SKM-1 treated with dmso at 0.1 percent for 144 hours (cell line): ENCODE data around the gene LRRC25.
"Not testable (repeated sequence)": the region's sequence is repeated elsewhere in the genome, so short reads cannot be mapped to it uniquely, and the experiment has no call there.

ENCODE experiments used
- DNase-seq: peaks from one replicate; lab custom pipeline; 2025; ENCODE audit not compliant: unreplicated experiment; lab: John Stamatoyannopoulos, UW

The LRRC25 gene

DNA sequence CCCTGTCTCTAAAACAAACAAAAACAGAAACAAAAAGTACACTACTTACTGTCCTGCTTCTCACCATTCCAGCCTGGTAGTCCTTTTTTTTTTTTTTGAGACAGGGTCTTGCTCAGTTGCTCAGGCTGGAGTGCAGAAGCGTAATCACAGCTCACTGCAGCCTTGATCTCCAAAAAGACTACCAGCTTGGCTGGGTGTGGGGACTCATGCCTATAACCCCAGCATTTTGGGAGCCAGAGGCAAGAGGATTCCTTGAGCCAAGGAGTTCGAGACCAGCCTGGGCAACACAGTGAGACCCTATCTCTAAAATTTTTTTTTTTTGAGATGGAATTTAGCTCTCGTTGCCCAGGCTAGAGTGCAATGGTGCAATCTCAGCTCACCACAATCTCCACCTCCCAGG is 16.6 kb downstream of the LRRC25 start:
- DNase-seq = no peak

DNA sequence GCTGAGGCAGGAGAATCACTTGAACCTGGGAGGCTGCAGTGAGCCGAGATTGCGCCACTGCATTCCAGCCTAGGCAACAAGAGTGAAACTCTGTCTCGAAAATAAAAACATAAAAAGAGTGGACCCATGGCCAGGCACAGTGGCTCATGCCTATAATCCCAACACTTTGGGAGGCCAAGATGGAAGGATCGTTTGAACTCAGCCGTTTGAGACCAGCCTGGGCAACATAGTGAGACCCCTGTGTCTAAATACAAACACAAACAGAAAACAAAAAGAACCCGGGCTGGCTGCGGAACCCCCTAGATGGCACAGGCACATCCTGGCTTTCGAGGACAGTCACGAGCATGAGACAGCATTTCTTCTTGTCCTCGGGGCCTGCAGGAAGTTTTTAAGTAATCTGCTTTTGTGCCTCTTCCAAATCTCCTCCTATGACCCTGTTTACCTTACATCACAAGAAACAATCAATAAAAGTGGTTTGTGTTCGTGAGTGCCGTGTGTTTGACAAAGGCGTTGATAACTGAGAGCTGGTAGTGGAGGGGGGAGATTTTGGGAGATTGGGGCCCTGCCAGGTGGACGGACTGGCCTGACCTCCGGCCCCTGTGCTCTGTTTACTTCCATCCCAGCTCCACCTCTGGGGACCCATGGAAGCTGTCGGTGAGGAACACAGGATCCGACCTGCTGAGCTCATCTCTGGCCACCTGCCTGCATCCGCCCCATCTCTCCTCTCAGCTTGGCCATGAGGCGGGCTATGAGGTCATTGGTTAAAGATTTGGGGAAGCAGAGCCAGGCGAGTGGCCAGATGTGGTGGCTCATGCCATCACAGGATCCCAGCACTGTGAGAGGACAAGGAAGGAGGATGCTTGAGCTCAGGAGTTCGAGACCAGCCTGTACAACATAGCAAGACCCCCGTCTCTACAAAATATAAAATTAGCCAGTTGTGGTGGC is 17.3 kb downstream of the LRRC25 start:
- no peak for DNase-seq

DNA sequence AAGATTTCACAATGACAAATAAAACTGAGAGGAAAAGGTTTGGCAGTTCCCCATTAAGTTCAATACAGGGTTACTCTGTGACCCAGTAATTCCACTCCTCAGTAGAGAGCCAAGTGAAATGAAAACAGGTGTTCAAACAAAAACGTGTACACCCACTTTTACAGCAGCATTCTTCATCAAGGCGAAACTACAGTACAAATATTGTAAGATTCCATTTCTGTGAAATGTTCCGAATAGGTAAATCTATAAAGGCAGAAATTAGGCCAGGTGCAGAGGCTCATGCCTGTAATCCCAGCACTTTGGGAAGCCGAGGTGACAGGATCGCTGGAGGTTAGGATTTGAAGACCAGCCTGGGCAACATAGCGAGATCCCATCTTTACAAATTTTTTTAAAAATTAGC is 20.4 kb downstream of the LRRC25 start:
- DNase-seq = no peak

DNA sequence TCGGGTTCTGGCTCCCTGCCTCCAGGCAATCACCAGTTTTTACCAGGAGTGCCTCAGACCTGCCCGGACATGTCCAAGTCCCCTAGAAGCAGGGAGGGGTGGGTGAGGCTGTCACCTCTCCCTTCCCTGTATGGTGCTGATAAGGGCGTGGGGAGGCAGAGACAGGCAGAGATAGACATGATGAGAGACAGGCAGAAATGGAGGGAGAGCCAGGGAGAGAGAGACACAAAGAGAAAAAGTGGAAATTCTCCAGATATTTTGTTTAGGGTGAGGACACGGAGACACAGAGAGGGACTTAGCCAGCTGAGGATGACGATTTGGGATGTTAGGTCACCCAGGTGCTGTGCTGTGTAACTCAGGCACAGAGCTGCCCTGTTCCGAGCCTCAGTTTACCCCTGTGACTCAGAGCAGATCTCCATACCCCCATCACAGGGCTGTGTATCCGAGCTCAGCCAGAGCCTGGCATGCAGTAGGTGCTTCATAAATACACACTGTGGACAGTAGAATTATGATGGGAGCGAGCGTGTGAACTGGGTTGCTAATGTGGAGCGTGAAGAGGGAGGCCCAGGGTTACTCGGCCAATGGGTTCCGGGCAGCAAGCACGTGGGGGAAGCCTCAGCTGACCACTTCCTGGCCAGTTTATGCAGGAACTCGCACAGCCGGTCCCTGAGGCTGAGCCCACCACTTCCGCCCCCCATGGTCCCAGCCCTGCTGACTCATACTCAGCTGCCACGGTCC is 23.4 kb downstream of the LRRC25 start:
- peak; percentile 90 for DNase-seq

DNA sequence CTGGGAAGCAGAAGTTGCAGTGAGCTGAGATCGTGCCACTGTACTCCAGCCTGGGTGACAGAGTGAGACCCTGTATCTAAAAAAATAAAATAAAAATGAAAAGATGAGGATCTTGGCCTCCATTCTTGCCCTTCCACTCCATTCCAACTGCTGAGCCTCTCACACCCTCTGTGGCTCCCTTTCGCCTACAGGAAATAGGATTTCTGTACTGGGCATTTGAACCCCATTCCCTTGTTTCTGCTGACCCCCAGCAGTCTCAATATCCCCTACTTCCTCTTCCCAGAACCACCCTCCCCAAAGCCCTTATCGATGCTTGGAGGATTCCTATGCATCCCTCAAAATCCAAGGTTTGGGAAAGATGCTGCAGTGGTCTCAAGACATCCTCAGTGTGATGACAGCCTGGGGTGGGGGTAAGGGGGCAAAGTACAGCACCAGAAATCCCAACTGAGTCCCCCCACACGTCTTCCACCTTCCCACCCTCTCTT is 24.0 kb downstream of the LRRC25 start:
- DNase-seq = no peak

DNA sequence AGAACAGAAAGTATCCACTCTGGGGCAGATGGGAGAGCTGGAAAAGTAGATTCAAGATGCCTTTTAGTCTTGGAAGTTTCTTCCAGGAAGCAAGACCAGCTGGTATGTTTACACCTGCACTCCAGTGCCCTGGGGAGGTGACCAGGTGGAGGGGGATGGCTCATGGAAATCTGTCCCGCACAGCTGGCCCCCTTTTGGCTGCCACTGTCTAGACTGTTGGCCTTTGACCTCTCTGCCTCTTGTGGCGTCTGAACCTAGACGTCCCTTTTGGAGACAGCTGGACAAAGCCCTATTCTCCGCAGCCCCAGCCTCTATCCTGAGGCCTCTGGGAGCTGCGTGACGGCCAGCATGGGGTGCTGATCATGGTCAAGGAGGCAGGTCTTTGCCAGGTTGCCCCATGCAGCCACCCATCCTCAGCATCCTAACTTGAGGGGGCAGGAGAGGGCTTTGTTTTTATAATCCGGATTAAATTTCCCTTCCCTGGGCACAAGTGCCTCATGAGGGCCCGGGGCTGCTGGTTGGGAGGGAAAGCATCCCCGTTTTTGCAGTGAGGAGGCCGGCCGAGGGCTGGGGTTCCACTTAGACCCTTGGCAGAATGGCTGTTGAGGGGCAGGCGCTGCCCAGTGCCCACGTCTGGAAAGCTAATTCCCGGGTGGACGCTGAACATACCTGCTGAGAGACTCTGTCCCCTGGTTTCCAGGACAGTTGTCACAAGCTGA is 28.8 kb downstream of the LRRC25 start:
- DNase-seq = no peak

DNA sequence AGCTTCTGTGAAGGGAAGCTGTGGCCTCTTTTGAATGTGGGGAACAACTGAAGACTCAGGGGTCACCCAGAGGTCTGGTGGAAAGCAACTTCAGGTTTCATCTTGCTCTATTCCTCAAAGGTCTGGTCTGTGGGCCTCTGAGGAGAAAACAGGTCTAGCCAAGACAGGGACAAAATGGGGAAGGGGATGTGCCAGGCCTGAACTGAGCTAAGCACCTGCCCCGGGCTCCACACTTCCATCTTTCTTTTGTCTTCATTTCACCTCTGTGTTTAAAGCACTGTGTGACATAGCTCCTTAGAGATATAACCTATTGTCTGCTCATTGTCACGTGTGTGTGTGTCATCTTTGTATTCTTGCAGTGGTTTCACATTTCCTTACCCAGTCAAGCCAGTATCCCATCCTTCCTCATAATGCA is 31.4 kb downstream of the LRRC25 start:
- DNase-seq = peak; percentile 54

DNA sequence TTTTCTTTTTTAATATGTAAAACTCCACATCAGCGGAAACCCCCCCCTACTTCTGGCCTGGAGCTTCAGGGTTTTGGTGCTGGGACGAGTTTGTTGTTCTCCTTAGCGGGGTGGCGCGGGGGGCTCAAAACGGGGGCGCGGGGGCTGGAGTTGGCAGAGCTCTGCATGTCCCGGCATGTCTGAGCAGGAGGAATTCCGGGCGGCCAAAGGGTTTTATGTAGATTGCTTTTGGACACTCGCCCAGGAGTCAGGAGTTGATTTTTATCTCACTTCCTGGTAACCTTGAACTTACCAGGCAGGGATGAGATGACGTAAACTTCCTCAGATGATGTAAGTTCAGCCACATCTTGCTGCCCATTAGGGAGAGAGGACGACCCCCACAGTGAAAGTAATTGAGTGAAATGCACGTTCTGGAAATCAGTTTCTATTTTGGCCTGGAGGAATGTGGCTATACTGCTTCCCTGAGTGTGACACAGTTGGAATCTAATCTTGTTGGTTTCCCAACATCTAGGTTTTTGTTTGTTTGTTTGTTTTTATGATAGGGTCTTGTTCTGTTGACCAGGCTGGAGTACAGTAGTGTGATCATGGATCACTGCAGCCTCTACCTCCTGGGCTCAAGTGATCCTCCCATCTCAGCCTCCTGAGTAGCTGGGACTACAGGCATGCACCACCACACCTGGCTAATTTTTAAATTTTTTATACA is 32.4 kb downstream of the LRRC25 start:
- peak; percentile 62 for DNase-seq

DNA sequence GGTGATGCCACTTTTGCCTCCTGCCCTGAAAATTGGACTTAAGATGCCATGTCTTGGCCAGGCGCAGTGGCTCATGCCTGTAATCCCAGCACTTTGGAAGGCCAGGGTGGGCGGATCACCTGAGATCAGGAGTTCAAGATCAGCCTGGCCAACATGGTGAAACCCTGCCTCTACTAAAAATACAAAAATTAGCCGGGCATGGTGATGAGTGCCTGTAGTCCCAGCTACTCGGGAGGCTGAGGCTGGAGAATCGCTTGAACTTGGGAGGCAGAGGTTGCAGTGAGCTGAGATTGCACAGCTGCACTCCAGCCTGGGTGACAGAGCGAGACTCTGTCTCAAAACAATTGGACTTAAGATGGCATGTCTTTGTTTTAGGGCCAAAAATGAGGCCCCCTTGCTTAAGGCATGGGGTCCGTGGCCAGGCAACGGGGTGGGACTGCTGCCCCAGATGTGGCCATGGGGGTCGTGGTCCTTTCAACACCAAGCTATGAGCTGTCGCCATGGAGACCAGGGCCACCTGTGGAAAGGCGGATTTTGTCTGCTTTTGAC is 33.1 kb downstream of the LRRC25 start:
- DNase-seq = not testable (repeated sequence)

DNA sequence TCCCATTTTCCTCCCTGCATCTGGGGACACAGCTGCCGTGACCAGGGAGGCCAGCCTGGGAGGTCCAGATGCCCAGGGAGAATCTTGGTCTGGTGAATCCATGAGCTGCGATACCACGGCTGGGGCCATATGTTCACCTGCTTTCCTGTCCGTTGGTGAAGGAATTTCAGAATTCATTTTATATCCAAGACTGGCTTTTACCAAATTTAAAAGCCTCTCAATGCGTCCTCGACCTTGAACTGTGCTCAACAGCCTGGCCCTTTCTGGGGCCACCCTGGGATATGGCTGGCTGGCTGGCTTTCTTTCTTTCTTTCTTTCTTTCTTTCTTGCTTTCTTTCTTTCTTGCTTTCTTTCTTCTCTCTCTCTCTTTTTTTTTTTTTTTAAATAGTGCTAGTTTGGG is 33.6 kb downstream of the LRRC25 start:
- DNase-seq = no peak

DNA sequence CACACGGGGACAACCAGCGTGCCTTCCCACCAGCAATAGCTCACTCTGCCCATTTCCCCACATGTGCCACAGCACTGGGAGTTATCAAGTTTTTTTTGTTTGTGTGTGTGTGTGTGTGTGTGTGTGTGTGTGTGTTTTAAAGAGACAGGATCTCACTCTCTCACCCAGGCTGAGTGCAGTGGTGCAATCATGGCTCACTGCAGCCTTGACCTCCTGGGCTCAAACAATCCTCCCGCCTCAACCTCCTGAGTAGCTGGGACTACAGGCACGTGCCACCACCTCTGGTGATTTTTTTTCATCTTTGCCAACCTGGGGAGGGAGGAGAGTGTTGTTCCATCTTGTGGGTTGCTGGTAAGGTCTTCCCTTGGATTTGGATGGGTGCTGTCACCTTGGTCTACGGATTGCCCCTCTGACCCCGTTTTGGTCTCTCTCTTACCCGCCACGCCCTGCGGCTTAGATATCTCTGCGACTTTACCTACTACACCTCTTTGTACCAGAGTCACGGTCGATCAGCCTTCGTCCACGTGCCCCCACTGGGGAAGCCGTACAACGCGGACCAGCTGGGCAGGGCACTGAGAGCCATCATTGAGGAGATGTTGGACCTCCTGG is 34.4 kb downstream of the LRRC25 start:
- no peak for DNase-seq

DNA sequence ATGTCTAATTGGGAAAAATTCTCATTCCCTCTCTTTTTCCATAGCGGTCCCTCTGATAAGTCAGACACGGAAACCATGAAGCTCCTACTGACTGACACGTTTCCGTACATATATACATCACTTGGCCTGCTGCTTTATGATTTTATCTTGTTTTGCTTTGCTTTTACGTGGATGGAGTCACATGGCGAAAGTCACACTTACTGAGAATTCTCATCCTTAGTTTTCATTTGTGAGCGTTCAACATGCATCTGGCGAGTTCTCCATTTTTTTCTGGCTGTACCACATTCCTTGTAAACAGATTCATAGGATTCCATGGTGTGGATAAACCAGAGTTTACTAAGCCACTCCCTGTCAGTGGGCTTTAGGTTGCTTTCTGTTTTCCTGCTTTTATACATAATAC is 35.8 kb downstream of the LRRC25 start:
- no peak for DNase-seq

DNA sequence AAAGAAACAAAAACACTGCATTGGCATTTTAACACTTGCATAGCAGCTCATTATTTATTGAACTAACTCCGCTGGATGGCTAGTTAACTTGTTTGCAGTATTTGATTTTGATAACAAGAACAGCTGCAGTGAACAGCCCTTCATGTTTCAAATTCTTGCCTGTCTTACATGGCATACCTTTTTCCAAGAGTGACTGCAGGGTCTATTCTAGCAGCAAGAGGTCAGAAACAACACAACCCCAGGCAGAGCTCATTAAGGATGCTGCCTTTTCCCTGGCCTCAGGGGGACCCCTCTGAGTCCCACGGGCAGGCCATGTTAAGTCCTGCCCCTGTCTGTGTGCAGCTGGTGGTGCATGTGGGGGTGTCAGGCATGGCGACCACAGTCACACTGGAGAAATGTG is 40.4 kb downstream of the LRRC25 start:
- DNase-seq = no peak

DNA sequence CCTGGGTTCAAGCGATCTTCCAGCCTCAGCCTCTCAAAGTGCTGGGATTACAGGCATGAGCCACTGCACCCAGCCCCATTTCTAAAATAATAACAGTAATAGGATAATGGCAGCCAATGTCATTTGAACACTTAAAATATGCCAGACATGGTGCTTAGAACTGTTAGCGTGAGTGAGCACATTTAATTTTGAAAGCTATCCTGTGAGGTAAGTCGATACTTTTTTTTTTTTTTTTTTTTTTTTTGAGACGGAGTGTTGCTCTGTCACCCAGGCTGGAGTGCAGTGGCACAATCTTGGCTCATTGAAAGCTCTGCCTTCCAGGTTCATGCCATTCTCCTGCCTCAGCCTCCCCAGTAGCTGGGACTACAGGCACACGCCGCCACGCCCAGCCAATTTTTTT is 42.7 kb downstream of the LRRC25 start:
- DNase-seq = not testable (repeated sequence)

DNA sequence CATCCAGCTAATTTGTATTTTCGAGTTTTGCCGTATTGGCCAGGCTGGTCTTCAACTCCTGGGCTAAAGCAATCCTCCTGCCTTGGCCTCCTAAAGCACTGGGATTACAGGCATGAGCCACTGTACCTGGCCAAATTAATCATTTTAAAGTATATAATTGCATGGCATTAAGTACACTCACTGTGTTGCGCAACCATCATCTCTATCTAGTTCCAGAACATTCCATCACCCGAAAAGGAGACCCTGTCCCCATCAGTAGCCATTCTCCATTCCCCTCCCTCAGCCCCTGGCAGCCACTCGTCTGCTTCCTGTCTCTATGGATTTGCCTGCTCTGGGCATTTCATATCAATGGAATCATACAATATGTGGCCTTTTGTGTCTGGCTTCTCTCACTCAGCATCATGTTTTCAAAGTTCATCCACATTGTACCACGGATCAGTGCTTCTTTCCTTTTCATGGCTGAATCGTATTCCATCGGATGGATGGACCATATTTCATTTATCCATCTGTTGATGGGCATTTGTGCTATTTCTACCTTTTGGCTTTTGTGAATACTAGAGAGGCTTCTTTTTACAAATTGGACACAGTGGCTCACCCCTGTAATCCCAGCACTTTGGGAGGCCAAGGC is 43.9 kb downstream of the LRRC25 start:
- no peak for DNase-seq

DNA sequence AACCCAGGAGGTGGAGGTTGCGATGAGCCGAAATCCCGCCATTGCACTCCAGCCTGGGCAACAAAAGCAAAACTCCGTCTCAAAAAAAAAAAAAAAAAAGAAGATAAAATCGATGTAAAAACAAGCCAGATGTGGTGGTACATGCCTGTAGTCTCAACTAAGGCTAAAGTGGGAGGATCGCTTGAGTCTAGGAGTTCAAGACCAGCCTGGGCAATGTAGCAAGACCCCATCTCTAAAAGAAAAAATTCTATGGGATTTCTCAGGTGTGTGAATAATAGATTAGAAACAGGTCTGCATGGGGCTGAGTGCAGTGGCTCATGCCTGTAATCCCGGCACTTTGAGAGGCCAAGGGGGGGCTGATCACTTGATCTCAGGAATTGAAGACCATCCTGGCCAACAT is 45.9 kb downstream of the LRRC25 start:
- no peak for DNase-seq

DNA sequence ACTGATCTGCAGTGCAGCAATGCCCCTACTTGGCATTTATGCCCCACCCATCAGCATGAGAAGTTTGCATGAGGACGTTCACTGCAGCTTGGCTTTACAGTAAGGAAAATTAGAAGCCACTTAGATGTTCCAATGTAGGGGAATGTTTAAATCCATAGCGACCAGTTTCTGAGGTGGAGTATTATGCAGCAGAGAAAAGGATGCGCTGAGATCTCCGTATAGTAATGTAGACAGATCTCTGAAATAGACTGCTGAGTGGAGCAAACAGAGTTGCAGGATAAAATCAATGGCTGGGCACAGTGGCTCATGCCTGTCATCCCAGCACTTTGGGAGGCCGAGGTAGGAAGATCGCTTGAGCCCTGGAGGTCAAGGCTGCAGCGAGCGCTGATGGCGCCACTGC is 46.9 kb downstream of the LRRC25 start:
- DNase-seq = no peak

DNA sequence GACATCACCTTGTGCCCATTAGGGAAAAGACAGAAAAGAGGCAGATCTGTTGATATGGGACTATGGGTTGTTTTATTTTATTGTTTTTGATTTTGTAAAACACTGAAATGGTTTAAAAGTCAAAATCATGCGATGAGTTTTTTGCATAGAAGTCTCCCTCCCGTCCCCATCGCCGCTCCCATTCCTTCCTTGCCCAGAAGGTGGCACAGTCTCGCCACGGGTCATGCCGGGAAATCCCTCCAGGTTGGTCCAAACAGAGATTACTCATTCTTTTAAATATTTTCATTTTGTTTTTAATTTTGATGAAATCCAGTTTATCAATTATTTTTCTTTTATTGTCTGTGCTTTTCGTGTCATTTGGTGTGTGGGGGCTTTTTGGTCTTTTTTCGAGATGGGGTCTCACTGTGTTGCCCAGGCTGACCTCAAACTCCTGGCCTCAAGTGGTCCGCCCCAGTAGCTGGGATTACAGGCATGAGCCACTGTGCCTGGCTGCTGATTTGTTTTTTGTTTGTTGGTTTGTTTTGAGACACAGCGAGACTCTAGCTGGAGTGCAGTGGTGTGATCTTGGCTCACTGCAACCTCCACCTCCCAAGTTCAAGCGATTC is 47.8 kb downstream of the LRRC25 start:
- DNase-seq = peak; percentile 13

DNA sequence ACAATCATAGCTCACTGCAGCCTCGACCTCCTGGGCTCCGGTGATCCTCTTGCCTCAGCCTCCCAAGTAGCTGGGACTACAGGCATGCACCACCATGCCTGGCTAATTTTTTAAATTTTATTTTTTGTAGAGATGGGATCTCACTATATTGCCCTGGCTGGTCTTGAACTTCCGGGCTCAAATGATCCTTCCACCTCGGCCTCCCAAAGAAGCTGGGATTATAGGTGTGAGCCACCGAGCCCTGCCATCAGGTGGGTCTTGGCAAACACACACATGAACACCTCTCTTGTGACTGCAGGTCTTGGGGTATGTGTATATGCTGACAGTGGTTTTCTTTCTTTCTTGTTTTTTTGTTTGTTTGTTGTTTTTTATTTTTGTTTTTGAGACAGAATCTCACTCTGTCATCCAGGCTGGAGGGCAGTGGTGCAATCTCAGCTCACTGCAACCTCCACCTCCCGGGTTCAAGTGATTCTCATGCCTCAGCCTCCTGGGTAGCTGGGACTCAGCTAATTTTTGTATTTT is 48.5 kb downstream of the LRRC25 start:
- DNase-seq = not testable (repeated sequence)
